Astrocyte (in vitro differentiated cells and primary cell): ENCODE data around the gene CFAP157.

Experiments used
- EZH2 ChIP-seq: IDR thresholded peaks from 2 replicates; pipeline ENCODE4 v1.6.1; 2012; ENCODE audit warnings: mild to moderate bottlenecking, low read length, inconsistent platforms; ENCODE audit not compliant: insufficient read depth
- TF ChIP-seq, protein P1 (sequence below): IDR thresholded peaks from 2 replicates; pipeline ENCODE4 v1.5.1; 2011; ENCODE audit warnings: low read depth, mild to moderate bottlenecking, inconsistent platforms, low read length, moderate library complexity; ENCODE audit not compliant: insufficient read depth

DNA sequence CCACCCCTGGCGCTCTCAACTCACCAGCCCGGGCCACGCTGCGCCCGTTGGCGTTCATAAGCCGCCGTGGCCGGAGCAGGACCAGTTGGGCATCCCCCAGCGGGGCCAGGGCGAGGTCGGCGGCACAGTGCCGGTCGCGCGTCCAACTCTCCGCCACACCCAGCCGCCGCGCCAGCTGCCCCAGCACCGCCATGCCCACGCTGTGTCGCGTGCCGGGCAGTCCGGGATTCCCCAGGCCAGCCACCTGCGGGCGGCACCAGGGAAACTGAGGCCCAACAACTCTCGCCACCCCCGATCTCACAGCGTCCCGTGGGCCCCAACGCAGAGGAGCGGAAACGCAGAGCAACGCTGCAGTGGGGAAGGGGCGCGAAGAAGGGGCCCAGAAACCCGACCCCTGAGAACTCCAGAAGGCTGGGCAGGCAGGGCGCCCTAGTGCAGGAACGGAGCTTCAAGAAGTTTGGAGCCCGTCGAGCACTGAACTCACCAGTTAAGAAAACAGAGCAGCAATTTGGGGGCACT lies 8.2 kb downstream of the CFAP157 start:
- TF ChIP-seq, protein P1, sequence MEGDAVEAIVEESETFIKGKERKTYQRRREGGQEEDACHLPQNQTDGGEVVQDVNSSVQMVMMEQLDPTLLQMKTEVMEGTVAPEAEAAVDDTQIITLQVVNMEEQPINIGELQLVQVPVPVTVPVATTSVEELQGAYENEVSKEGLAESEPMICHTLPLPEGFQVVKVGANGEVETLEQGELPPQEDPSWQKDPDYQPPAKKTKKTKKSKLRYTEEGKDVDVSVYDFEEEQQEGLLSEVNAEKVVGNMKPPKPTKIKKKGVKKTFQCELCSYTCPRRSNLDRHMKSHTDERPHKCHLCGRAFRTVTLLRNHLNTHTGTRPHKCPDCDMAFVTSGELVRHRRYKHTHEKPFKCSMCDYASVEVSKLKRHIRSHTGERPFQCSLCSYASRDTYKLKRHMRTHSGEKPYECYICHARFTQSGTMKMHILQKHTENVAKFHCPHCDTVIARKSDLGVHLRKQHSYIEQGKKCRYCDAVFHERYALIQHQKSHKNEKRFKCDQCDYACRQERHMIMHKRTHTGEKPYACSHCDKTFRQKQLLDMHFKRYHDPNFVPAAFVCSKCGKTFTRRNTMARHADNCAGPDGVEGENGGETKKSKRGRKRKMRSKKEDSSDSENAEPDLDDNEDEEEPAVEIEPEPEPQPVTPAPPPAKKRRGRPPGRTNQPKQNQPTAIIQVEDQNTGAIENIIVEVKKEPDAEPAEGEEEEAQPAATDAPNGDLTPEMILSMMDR = no peak
- no peak for TF ChIP-seq EZH2
